ENCODE measurements around the gene FBXW2.

- TF ChIP-seq POLR2AphosphoS5 (IDR thresholded peaks at IDR 0.05) (peak in 1 of 3 donors; percentile 25), POLR2A (IDR thresholded peaks at IDR 0.05) (no peak), CTCF (IDR thresholded peaks at IDR 0.05) (no peak), EP300 (IDR thresholded peaks at IDR 0.05) (no peak)
Measured at GRCh38 chr9:120783602-120784047, 9.6 kb downstream of the FBXW2 start.

Measured in stomach (tissue), 4 donors.